ENCODE measurements around the gene OLFML3. TPM values are rescaled to one million over a fixed set of nuclear protein-coding genes. Genes with fewer than 3 reads are reported as not detected.
"Not testable (repeated sequence)": the region's sequence is repeated elsewhere in the genome, so short reads cannot be mapped to it uniquely, and the experiment has no call there.

Gene OLFML3
- total RNA-seq, 2 donors from 2014 or later, result 43.6 to 109 TPM

DNA sequence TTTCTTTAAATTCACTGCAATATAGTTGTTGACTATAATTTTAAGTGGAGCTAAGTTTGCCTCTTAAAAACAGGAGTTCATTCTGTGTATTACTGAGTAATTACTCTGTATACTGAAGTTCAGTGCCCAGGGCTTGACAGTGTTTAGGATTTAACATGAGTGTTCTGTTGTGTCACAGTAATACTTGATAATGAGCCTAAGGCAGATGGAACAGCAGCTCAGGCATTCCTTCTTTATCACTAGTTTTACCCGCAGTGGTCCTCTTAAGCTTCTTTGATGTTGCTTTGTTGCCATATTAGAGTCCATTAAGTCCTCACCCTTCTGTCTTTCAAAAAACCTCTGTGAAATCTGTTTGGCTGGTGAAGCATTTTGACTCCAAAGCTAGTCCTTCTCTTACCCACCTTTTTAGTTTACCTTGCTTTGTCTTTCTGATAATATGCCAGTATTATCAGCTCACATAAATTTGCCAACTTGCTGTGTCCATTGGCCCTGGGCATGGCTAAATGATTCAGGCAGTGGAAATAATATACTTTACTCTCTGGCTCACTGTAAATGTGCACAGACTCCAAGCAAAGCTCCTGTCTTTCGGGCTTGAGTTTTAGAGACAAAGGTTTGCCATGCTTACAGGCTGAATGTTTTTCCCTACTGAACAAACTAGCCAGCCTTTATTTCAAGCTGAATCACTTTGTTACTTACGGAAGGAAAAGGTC, 32.4 kb upstream of the OLFML3 start:
- DNase-seq (ENCODE audit: low spot score), result no peak
- intact Hi-C loops (cut with DNase I), result no loop called here

DNA sequence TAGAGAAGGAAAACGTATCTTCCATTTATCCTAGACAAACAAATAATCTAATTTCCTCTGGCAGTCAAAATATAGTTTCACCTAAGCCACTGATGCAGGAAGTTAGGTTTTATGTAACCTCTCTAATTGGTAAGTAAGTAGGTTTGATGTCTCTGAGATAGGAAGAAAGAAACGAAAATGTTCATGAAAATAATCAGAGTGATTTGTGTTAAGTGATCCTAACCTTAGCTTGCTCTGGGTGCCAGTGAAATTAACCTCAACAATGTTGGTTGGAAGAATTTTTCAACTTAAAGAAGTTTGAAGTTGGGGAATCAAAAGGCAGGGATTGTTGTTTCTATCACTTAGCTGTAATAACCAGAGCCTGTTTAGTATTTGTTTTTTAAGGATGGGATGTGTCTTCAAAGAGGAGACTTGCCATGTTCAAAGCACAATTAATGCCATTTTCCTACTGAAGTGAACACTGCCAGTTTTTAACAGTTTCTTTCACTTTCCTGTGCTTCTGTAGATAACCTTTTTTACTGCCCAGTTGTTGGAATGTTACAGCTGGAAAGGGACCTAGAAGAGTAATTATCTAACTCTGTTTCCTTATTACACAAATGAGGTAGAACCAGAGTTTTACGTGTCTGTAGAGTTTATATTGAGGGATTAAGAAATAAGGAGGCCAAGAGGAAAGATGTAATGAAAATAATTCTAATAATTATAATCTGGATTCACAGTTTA, 31.7 kb upstream of the OLFML3 start:
- intact Hi-C loops (cut with DNase I), result no loop called here
- DNase-seq (ENCODE audit: low spot score), result no peak

DNA sequence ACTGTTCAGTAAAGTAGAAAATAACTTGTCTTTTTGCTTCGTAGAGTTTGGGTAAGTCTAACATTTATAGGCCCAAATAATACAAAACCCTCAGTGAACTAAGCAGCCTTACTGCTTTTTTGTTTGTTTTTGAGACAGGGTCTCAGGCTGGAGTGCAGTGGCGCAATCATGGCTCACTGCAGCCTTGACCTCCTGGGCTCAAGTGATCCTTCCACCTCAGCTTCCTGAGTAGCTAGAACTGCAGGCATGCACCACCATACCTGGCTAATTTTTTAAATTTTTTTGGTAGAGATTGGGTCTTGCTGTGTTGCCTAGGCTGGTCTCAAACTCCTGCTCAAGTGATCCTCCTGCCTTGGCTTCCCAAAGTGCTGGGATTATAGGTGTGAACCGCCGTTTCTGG, 31.1 kb upstream of the OLFML3 start:
- intact Hi-C loops (cut with DNase I); DNase-seq (ENCODE audit: low spot score): not testable (repeated sequence)

DNA sequence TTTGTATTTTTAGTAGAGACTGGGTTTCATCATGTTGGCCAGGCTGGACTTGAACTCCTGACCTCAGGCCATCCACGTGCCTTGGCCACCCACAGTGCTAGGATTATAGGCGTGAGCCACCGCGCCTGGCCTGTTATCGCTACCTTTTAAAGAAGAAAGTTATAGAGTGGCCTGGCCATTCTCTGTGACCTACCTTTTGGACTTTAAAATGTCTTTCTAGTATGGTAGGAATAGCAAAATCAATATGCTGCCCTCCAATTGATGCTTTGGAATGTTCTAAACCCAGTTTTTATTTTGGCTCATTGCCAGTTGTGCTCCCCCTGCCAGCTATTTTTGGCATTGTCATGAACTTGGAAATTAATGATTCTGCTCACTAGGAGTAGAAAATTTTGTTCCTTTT, 30.3 kb upstream of the OLFML3 start:
- intact Hi-C loops (cut with DNase I), result no loop called here
- DNase-seq (ENCODE audit: low spot score), result no peak

DNA sequence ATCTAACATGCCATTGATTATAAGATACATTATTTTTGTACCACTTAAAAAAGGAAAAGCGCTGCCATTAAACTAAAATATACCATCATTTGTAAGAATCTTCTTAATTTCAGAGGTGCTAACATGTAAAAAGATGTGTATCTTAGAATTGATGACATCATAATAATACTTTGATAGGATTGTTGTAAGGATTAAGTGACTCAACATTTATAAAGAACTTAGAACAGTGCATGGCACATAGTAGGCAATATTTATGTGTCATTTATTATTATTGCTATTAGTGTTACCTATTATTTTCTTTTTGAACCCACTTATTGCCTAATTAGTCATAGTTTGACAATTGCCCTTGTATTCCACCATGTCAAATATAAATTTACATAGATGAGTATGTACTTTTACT, 28.4 kb upstream of the OLFML3 start:
- no peak for DNase-seq (ENCODE audit: low spot score)

DNA sequence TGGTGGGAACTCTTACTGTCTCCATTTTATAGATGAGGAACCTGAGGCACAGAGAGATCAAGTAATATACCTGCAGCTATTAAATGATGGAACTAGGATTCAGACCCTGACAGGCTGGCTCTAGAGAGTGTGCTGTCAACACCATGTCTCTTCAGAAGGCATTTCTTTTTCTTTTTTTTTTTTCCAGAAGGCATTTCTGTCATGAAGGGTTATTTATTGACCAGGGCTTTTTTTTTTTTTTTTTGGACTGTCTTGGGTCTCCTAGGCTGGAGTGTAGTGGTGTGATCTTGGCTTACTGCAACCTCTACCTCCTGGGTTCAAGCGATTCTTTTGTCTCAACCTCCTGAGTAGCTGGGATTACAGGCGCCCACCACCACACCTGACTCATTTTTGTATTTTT, 27.6 kb upstream of the OLFML3 start:
- intact Hi-C loops (cut with DNase I), result no loop called here
- DNase-seq (ENCODE audit: low spot score), result no peak

More for the DNA sequence above, 28.4 kb upstream of the OLFML3 start:
- intact Hi-C loops (cut with DNase I), result no loop called here

DNA sequence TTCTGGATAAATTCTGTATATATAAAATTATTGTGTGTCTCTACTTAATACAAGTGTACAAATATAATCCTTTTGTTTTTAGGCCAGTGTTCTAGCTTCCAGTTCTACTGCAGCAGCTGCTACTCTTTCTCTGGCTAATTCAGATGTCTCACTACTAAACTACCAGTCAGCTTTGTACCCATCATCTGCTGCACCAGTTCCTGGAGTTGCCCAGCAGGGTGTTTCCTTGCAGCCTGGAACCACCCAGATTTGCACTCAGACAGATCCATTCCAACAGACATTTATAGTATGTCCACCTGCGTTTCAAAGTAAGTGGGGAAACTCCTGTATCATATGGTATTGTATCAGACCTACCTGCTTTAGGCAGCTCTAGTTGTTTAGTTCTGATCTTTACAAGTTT, 21.3 kb upstream of the OLFML3 start:
- intact Hi-C loops (cut with DNase I), result no loop called here

DNA sequence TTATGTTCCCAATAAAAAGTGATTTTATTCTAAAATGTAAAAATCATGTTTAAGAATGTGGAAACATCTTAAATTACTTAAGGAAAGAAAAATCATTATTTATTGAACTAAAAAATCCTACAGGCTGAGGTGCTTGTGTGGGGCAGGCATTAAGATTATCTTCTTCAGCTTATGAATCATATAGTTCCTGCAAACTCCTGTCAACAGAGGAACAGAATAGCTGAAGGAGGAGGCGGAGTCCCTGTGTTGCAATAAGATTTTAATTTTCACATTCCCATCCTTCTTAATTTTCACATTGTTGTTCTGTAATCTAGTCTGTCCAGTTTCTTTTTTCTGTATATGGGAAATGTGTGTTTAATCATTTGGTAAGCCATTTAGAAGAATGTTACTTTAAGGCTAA, 20.6 kb upstream of the OLFML3 start:
- intact Hi-C loops (cut with DNase I), result no loop called here
- no peak for DNase-seq (ENCODE audit: low spot score)

More for the DNA sequence above, 21.3 kb upstream of the OLFML3 start:
- DNase-seq (ENCODE audit: low spot score), result no peak

DNA sequence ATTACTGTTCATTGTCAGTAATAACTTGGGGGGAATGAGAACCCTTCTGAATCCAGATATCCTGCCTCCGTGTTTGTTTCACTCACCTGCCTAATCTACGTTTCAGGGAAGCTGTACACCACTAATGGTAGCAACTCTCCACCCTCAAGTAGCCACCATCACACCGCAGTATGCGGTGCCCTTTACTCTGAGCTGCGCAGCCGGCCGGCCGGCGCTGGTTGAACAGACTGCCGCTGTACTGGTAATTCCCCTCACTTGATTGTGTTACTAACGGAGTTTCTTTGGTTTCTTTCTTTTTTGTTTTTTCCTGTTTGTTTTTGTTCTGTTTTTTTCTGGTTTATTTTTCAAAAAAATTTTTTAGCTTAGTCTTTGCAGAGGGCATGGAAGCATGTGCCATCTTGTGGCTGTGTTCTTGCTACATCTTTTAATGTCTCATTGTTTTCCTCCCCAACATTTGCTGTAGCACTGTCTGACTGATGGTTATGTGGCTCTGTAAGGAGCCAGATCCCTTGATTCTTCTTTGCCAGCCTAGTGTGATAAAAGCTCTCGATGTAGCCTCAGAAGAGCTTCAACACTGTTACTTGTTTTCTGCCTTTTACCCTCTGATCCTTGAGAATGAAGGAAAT, 15.9 kb upstream of the OLFML3 start:
- intact Hi-C loops (cut with DNase I), result no loop called here

DNA sequence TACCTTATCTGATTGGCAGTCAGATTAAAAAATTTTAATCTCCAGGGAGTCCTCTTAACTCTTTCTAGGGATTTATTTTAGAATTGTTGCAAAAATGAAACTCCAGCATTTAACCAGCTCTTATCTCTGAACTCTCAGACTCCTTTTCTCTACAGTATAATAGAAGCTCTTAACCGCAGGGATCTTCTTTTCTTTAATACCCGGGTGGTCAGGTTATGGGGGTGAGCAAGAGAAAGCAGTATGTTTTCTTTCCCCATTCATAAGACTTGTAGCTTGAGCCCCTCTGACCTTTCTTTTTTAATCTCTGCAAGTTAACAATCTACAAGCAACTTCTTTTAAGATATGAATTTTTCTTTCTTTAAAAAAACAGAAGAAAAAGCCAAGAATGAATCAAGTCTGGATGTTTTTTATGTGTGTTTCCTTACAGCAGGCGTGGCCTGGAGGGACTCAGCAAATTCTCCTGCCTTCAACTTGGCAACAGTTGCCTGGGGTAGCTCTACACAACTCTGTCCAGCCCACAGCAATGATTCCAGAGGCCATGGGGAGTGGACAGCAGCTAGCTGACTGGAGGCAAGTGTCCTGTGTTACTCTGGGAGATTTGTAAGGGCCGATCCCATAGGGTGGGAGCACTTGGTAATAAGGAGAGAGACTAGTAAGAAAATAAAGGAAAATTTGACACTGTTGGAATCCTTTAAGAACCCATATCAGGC, 13.4 kb upstream of the OLFML3 start:
- intact Hi-C loops (cut with DNase I), result no loop called here

More for the DNA sequence above, 15.9 kb upstream of the OLFML3 start:
- no peak for DNase-seq (ENCODE audit: low spot score)

DNA sequence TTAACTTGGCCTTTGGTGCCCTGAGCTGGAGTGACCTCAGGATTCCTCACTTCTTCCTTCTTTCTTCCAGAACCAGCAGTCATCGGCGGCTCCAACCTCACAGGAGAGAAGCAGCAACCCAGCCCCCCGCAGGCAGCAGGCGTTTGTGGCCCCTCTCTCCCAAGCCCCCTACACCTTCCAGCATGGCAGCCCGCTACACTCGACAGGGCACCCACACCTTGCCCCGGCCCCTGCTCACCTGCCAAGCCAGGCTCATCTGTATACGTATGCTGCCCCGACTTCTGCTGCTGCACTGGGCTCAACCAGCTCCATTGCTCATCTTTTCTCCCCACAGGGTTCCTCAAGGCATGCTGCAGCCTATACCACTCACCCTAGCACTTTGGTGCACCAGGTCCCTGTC, 6.3 kb upstream of the OLFML3 start:
- intact Hi-C loops (cut with DNase I), result loop anchor here in 1 of 2 donors (10.0 kb wide), 1 partner anchor 158 kb away; the partner anchor contains the start of gene RSBN1
- DNase-seq (ENCODE audit: low spot score), result no peak

More for the DNA sequence above, 13.4 kb upstream of the OLFML3 start:
- no peak for DNase-seq (ENCODE audit: low spot score)

DNA sequence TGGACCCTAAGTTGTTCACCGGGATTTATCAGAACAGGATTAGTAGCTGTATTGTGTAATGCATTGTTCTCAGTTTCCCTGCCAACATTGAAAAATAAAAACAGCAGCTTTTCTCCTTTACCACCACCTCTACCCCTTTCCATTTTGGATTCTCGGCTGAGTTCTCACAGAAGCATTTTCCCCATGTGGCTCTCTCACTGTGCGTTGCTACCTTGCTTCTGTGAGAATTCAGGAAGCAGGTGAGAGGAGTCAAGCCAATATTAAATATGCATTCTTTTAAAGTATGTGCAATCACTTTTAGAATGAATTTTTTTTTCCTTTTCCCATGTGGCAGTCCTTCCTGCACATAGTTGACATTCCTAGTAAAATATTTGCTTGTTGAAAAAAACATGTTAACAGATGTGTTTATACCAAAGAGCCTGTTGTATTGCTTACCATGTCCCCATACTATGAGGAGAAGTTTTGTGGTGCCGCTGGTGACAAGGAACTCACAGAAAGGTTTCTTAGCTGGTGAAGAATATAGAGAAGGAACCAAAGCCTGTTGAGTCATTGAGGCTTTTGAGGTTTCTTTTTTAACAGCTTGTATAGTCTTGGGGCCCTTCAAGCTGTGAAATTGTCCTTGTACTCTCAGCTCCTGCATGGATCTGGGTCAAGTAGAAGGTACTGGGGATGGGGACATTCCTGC, 3.9 kb upstream of the OLFML3 start:
- DNase-seq (ENCODE audit: low spot score), result no peak
- intact Hi-C loops (cut with DNase I), result loop anchor here (5.0 to 10.0 kb wide), 2 partner anchors 161 to 312 kb away; partner anchors contain the start of gene RSBN1 (in 1 of the 2)

DNA sequence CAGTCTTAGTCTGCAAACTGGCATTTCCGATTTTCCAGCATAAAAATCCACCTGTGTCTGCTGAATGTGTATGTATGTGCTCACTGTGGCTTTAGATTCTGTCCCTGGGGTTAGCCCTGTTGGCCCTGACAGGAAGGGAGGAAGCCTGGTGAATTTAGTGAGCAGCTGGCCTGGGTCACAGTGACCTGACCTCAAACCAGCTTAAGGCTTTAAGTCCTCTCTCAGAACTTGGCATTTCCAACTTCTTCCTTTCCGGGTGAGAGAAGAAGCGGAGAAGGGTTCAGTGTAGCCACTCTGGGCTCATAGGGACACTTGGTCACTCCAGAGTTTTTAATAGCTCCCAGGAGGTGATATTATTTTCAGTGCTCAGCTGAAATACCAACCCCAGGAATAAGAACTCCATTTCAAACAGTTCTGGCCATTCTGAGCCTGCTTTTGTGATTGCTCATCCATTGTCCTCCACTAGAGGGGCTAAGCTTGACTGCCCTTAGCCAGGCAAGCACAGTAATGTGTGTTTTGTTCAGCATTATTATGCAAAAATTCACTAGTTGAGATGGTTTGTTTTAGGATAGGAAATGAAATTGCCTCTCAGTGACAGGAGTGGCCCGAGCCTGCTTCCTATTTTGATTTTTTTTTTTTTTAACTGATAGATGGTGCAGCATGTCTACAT, 2.5 kb upstream of the OLFML3 start:
- intact Hi-C loops (cut with DNase I), result loop anchor here (5.0 to 10.0 kb wide), 2 partner anchors 162 to 311 kb away; partner anchors contain the start of gene RSBN1 (in 1 of the 2)
- no peak for DNase-seq (ENCODE audit: low spot score)

DNA sequence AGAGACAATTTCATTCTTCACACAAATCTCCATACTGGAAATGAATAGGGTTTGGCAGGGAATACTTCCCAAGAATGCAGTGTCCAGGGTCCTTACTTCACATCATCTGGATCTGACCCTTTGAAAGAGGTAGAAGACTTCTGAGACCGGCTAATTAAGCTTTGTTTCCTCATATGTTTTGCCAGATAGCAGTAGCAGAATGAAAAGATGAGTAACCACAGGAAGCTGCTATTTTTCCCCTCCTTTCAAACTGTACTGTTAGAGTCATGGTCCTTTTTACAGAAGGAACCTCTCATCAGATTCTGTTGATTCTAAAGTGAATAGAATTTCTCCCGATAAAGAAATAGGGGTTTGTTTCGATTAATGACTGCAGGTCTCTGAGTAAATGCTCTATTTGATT, 1.4 kb upstream of the OLFML3 start:
- DNase-seq (ENCODE audit: low spot score), result no peak
- intact Hi-C loops (cut with DNase I), result loop anchor here (5.0 to 10.0 kb wide), 2 partner anchors 163 to 309 kb away; partner anchors contain the start of gene RSBN1 (in 1 of the 2)

DNA sequence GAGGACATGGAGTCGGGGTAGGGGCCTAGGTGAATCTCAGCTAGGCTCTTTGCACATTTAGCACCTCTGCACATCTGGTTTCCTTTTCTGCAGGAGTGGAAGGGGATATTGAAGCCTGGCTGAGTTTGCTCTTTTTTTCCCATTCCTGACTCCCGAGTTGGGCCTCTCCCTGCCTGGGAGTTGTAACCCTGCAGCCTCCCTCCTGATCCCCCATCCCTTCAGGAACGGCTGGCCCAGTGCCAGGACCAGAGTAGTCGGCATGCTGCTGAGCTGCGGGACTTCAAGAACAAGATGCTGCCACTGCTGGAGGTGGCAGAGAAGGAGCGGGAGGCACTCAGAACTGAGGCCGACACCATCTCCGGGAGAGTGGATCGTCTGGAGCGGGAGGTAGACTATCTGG, 836 bp downstream of the OLFML3 start:
- intact Hi-C loops (cut with DNase I), result loop anchor here in 1 of 2 donors (5.0 kb wide), 2 partner anchors 192 to 302 kb away; no protein-coding TSS in a partner anchor
- peak; percentile 90 for DNase-seq (ENCODE audit: low spot score)

DNA sequence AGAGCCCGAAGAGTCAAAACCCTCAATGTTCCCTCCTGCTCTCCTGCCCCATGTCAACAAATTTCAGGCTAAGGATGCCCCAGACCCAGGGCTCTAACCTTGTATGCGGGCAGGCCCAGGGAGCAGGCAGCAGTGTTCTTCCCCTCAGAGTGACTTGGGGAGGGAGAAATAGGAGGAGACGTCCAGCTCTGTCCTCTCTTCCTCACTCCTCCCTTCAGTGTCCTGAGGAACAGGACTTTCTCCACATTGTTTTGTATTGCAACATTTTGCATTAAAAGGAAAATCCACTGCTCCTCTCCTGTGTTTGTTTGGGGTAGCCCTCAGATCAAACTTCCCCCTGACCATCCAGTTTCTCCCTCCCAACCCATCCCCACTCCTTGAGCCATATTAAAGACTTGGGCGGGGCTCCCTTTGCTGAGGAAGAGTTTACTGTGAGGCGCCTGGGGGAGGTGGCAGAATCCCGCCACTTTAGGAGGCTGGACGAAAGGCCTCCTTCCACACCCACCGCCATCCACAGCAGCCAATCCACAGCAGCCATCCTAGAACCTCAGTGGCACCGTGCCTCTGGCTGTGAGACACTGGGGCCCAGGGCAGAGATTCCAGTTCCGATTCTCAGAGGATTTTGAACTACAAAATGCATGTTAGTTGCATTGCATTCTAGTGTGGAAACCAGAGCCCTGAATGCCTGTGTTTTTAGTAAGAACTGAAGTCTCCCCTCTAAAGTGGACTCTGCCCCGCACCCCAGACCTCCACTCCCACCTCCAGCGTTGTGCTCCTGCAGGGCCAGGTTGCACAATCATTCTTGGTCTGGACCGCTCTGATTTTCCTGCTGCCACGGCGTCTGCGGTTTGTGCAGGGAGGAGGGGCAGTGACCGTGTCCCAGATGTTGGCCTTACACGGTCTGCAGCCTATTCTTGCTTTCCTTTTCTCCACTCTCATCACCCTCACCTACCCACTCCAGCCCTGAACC, 3.0 kb downstream of the OLFML3 start:
- intact Hi-C loops (cut with DNase I), result loop anchor here in 1 of 2 donors (5.0 kb wide), 2 partner anchors 190 to 300 kb away; no protein-coding TSS in a partner anchor
- peak; percentile 90 for DNase-seq (ENCODE audit: low spot score)

DNA sequence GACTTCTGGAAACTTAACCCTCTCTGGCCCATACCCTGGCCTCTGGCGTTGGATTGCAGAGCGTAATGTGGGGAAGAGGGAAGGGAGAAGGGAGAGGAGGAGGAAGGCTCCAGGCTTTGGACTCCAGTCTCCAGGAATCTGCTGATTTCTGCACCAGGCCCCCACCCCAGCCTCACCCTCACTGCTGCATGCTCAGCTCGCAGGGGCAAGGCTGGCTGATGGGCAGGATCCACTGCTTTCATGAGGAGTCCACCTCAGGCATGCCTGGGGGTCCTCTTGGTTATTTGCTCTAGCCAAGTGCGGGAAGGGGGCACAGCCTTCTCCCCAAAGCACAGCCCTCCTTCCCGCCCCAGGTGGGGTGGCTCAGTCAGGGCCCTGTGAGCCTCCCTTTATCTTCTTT, 3.7 kb downstream of the OLFML3 start:
- intact Hi-C loops (cut with DNase I), result loop anchor here in 1 of 2 donors (5.0 kb wide), 2 partner anchors 189 to 299 kb away; no protein-coding TSS in a partner anchor
- no peak for DNase-seq (ENCODE audit: low spot score)

Data from posterior vena cava (tissue), 2 donors.